HG03354 (cell line): Measurements from ENCODE around the gene CCR6.

Experiments
- ATAC-seq: cut with Tn5 transposase; IDR thresholded peaks from one replicate; pipeline ENCODE4 v1.9.1; 2021; ENCODE audit warnings: mild to moderate bottlenecking; ENCODE audit not compliant: unreplicated experiment, poor library complexity, severe bottlenecking

The CCR6 gene

GRCh38 chr6:167118006-167118405 is 4.9 kb upstream of the CCR6 start:
- ATAC-seq: no peak

GRCh38 chr6:167118839-167119238 is 4.1 kb upstream of the CCR6 start:
- no peak for ATAC-seq

- peak; percentile 32 for ATAC-seq
Observed at GRCh38 chr6:167119670-167120582, 3.0 kb upstream of the CCR6 start.

- no peak for ATAC-seq
Observed at GRCh38 chr6:167120583-167120903, 2.4 kb upstream of the CCR6 start.

GRCh38 chr6:167121335-167121841 is 1.5 kb upstream of the CCR6 start:
- no peak for ATAC-seq

GRCh38 chr6:167122041-167122826 is 662 bp upstream of the CCR6 start:
- ATAC-seq: peak; percentile 34

- no peak for ATAC-seq
Observed at GRCh38 chr6:167124753-167125152, 1.9 kb downstream of the CCR6 start.

- no peak for ATAC-seq
Observed at GRCh38 chr6:167125410-167125809, 2.5 kb downstream of the CCR6 start.

GRCh38 chr6:167125855-167126349 is 3.0 kb downstream of the CCR6 start:
- ATAC-seq: no peak

- peak; percentile 45 for ATAC-seq
Observed at GRCh38 chr6:167127785-167128531, 5.1 kb downstream of the CCR6 start.

- ATAC-seq: no peak
Observed at GRCh38 chr6:167129159-167129558, 6.3 kb downstream of the CCR6 start.

- no peak for ATAC-seq
Observed at GRCh38 chr6:167129562-167129961, 6.7 kb downstream of the CCR6 start.

- peak; percentile 69 for ATAC-seq
Observed at GRCh38 chr6:167130008-167130677, 7.2 kb downstream of the CCR6 start.

- no peak for ATAC-seq
Observed at GRCh38 chr6:167130712-167131684, 8.1 kb downstream of the CCR6 start.

- ATAC-seq: no peak
Observed at GRCh38 chr6:167134448-167135328, 11.8 kb downstream of the CCR6 start.

GRCh38 chr6:167136376-167136775 is 13.5 kb downstream of the CCR6 start:
- no peak for ATAC-seq

GRCh38 chr6:167137081-167137480 is 14.2 kb downstream of the CCR6 start:
- ATAC-seq: no peak
